Measurements from ENCODE around the gene ZSCAN12.

- TF ChIP-seq CTCF (IDR thresholded peaks at IDR 0.05) (no peak), EZH2 (IDR thresholded peaks at IDR 0.05) (no peak), EZH2phosphoT487 (IDR thresholded peaks at IDR 0.05) (no peak)
Observed at GRCh38 chr6:28378644-28379043, 20.9 kb downstream of the ZSCAN12 start.
